Measurements from ENCODE around the gene UBAP2L.
"Not testable (repeated sequence)": the region's sequence is repeated elsewhere in the genome, so short reads cannot be mapped to it uniquely, and the experiment has no call there.

Gene UBAP2L

GRCh38 chr1:154301582-154301981 lies 80.8 kb downstream of the UBAP2L start:
- no peak overlapping the region for H3K27ac Mint-ChIP-seq
- H3K9me3 Mint-ChIP-seq (ENCODE audit: low read depth): no peaks in the 10 kb centered on the region
- H3K36me3 Mint-ChIP-seq: no peaks in the 10 kb centered on the region
- H3K4me1 Mint-ChIP-seq (ENCODE audit: low read depth): peaks cover 8% of the 10 kb centered on the region
- H3K27me3 Mint-ChIP-seq: no peaks in the 10 kb centered on the region
- no peak overlapping the region for H3K4me3 Mint-ChIP-seq

- Mint-ChIP-seq H3K27me3 (no peaks in the 10 kb centered on the region), H3K9me3 (ENCODE audit: low read depth) (no peaks in the 10 kb centered on the region), H3K4me3 (no peak overlapping the region), H3K4me1 (ENCODE audit: low read depth) (peaks cover 12% of the 10 kb centered on the region), H3K36me3 (no peaks in the 10 kb centered on the region), H3K27ac (peak overlapping the region; percentile 46)
Measured at GRCh38 chr1:154304664-154305337, 84.0 kb downstream of the UBAP2L start.

- H3K27ac Mint-ChIP-seq: no peak overlapping the region
- H3K4me1 Mint-ChIP-seq (ENCODE audit: low read depth): peaks cover 12% of the 10 kb centered on the region
- H3K4me3 Mint-ChIP-seq: no peak overlapping the region
- H3K9me3 Mint-ChIP-seq (ENCODE audit: low read depth): no peaks in the 10 kb centered on the region
- no peaks in the 10 kb centered on the region for H3K36me3 Mint-ChIP-seq
- H3K27me3 Mint-ChIP-seq: no peaks in the 10 kb centered on the region
Measured at GRCh38 chr1:154306151-154306550, 85.4 kb downstream of the UBAP2L start.

- not testable (repeated sequence) for H3K27ac Mint-ChIP-seq
Measured at GRCh38 chr1:154307670-154308270, 87.0 kb downstream of the UBAP2L start.

GRCh38 chr1:154309136-154309535 lies 88.4 kb downstream of the UBAP2L start:
- not testable (repeated sequence) for H3K9me3 Mint-ChIP-seq (ENCODE audit: low read depth); H3K27ac Mint-ChIP-seq; H3K36me3 Mint-ChIP-seq; H3K4me3 Mint-ChIP-seq; H3K27me3 Mint-ChIP-seq
- peaks cover 12% of the 10 kb centered on the region for H3K4me1 Mint-ChIP-seq (ENCODE audit: low read depth)

More at GRCh38 chr1:154307670-154308270, 87.0 kb downstream of the UBAP2L start:
- peaks cover 12% of the 10 kb centered on the region for H3K4me1 Mint-ChIP-seq (ENCODE audit: low read depth)
- not testable (repeated sequence) for H3K4me3 Mint-ChIP-seq; H3K27me3 Mint-ChIP-seq; H3K36me3 Mint-ChIP-seq; H3K9me3 Mint-ChIP-seq (ENCODE audit: low read depth)

- H3K4me1 Mint-ChIP-seq (ENCODE audit: low read depth); H3K36me3 Mint-ChIP-seq; H3K27me3 Mint-ChIP-seq; H3K27ac Mint-ChIP-seq; H3K4me3 Mint-ChIP-seq; H3K9me3 Mint-ChIP-seq (ENCODE audit: low read depth): not testable (repeated sequence)
Measured at GRCh38 chr1:154312229-154313065, 91.7 kb downstream of the UBAP2L start.

GRCh38 chr1:154313066-154313356 lies 92.3 kb downstream of the UBAP2L start:
- H3K36me3 Mint-ChIP-seq: peaks cover 2% of the 10 kb centered on the region
- no peaks in the 10 kb centered on the region for H3K9me3 Mint-ChIP-seq (ENCODE audit: low read depth)
- no peak overlapping the region for H3K27ac Mint-ChIP-seq
- H3K27me3 Mint-ChIP-seq: no peaks in the 10 kb centered on the region
- no peak overlapping the region for H3K4me3 Mint-ChIP-seq
- peaks cover 3% of the 10 kb centered on the region for H3K4me1 Mint-ChIP-seq (ENCODE audit: low read depth)

- H3K27me3 Mint-ChIP-seq; H3K27ac Mint-ChIP-seq; H3K9me3 Mint-ChIP-seq (ENCODE audit: low read depth); H3K4me1 Mint-ChIP-seq (ENCODE audit: low read depth); H3K4me3 Mint-ChIP-seq; H3K36me3 Mint-ChIP-seq: not testable (repeated sequence)
Measured at GRCh38 chr1:154314226-154314625, 93.5 kb downstream of the UBAP2L start.

GRCh38 chr1:154316704-154317103 lies 95.9 kb downstream of the UBAP2L start:
- no peaks in the 10 kb centered on the region for H3K4me1 Mint-ChIP-seq (ENCODE audit: low read depth)
- no peaks in the 10 kb centered on the region for H3K27me3 Mint-ChIP-seq
- H3K4me3 Mint-ChIP-seq: no peak overlapping the region
- no peak overlapping the region for H3K27ac Mint-ChIP-seq
- H3K36me3 Mint-ChIP-seq: peaks cover 2% of the 10 kb centered on the region
- no peaks in the 10 kb centered on the region for H3K9me3 Mint-ChIP-seq (ENCODE audit: low read depth)

- Mint-ChIP-seq H3K4me1 (ENCODE audit: low read depth) (no peaks in the 10 kb centered on the region), H3K27ac (no peak overlapping the region), H3K27me3 (no peaks in the 10 kb centered on the region), H3K36me3 (peaks cover 2% of the 10 kb centered on the region), H3K4me3 (no peak overlapping the region), H3K9me3 (ENCODE audit: low read depth) (no peaks in the 10 kb centered on the region)
Measured at GRCh38 chr1:154318386-154318785, 97.6 kb downstream of the UBAP2L start.

All from activated naive CD8-positive, alpha-beta T cell (primary cell).